Liver (tissue), 9 donors: Measurements from ENCODE around the gene GNG8. TPM values are rescaled to one million over a fixed set of nuclear protein-coding genes. Genes with fewer than 3 reads are reported as not detected.

ENCODE experiments used
- DNase-seq: peaks from one replicate; pipeline ENCODE4 v3.0.0-alpha.2; 2017; ENCODE audit warnings: low spot score
- H3K27ac ChIP-seq, 2 donors: one replicate each; pipeline ENCODE4 v1.7.0; 2013; ENCODE audit warnings: inconsistent platforms in 2 of 2, low read length in 2 of 2, control low read depth in 1 of 2, low read depth in 1 of 2, mild to moderate bottlenecking in 1 of 2
- H3K27me3 ChIP-seq, 4 donors: one replicate each; pipeline versions ENCODE4 v1.6.1 to v1.7.0; 2013; ENCODE audit warnings: low read length in 3 of 4, inconsistent platforms in 1 of 4, mild to moderate bottlenecking in 1 of 4, moderate library complexity in 1 of 4; ENCODE audit not compliant: control insufficient read depth in 4 of 4, insufficient read depth in 4 of 4
- H3K36me3 ChIP-seq, 4 donors: one replicate each; pipeline versions ENCODE4 v1.6.1 to v1.7.0; 2013; ENCODE audit warnings: low read length in 3 of 4, mild to moderate bottlenecking in 3 of 4, low read depth in 1 of 4, moderate library complexity in 1 of 4; ENCODE audit not compliant: control insufficient read depth in 4 of 4, insufficient read depth in 3 of 4
- H3K4me1 ChIP-seq, 4 donors: one replicate each; pipeline versions ENCODE4 v1.6.1 to v1.7.0; 2013; ENCODE audit warnings: low read length in 3 of 4, mild to moderate bottlenecking in 3 of 4, moderate library complexity in 1 of 4; ENCODE audit not compliant: control insufficient read depth in 4 of 4, insufficient read depth in 4 of 4
- H3K4me3 ChIP-seq, 3 donors: one replicate each; pipeline versions ENCODE4 v1.6.1 to v1.7.0; 2013; ENCODE audit warnings: low read length in 3 of 3, control low read depth in 1 of 3, low read depth in 1 of 3, mild to moderate bottlenecking in 1 of 3
- H3K9ac ChIP-seq, 2 donors: one replicate each; pipeline ENCODE4 v1.7.0; 2013; ENCODE audit warnings: low read length in 2 of 2, mild to moderate bottlenecking in 2 of 2, moderate library complexity in 2 of 2, control low read depth in 1 of 2, low read depth in 1 of 2
- H3K9me3 ChIP-seq, 4 donors: one replicate each; pipeline versions ENCODE4 v1.6.1 to v1.7.0; 2013; ENCODE audit warnings: low read length in 3 of 4; ENCODE audit not compliant: control insufficient read depth in 4 of 4
- ATF3 ChIP-seq: IDR thresholded peaks from 2 replicates; pipeline ENCODE4 v1.6.1; 2016; ENCODE audit warnings: antibody characterized with exemption
- CTCF ChIP-seq: fragments of 150-350 bp; IDR thresholded peaks from 2 replicates; pipeline ENCODE4 v1.5.1; 2017; ENCODE audit warnings: improper control_type of control experiment, low read depth, low read length; ENCODE audit not compliant: missing input control
- EGR1 ChIP-seq, 2 donors: IDR thresholded peaks; 2 replicates each; pipeline ENCODE4 v1.6.1; 2016 to 2018; ENCODE audit warnings: antibody characterized with exemption in 2 of 2, low read depth in 2 of 2
- FOXA2 ChIP-seq: IDR thresholded peaks from 2 replicates; pipeline ENCODE4 v1.6.1; 2016; ENCODE audit warnings: antibody characterized with exemption
- GABPA ChIP-seq, 2 donors: IDR thresholded peaks in 1 of 2; conservative IDR thresholded peaks in 1 of 2; 2 replicates each; pipeline ENCODE4 v1.6.1; 2016; ENCODE audit warnings: antibody characterized with exemption in 2 of 2, mild to moderate bottlenecking in 1 of 2, moderate library complexity in 1 of 2
- HNF4A ChIP-seq, 2 donors: conservative IDR thresholded peaks; 2 replicates each; pipeline ENCODE4 v1.6.1; 2016; ENCODE audit warnings: antibody characterized with exemption in 2 of 2, mild to moderate bottlenecking in 2 of 2
- HNF4G ChIP-seq: IDR thresholded peaks from 2 replicates; pipeline ENCODE4 v1.6.1; 2016; ENCODE audit warnings: antibody characterized with exemption
- JUND ChIP-seq, 2 donors: IDR thresholded peaks; 2 replicates each; pipeline ENCODE4 v1.6.1; 2016; ENCODE audit warnings: antibody characterized with exemption in 2 of 2
- NR2F2 ChIP-seq: IDR thresholded peaks from 2 replicates; pipeline ENCODE4 v1.6.1; 2016; ENCODE audit warnings: antibody characterized with exemption
- RAD21 ChIP-seq, 2 donors: IDR thresholded peaks; 2 replicates each; pipeline ENCODE4 v1.6.1; 2016; ENCODE audit warnings: antibody characterized with exemption in 2 of 2, mild to moderate bottlenecking in 2 of 2
- REST ChIP-seq: IDR thresholded peaks from 2 replicates; pipeline ENCODE4 v1.6.1; 2016; ENCODE audit warnings: antibody characterized with exemption, mild to moderate bottlenecking
- SP1 ChIP-seq: IDR thresholded peaks from 2 replicates; pipeline ENCODE4 v1.6.1; 2018; ENCODE audit warnings: antibody characterized with exemption, mild to moderate bottlenecking
- TAF1 ChIP-seq: conservative IDR thresholded peaks from 2 replicates; pipeline ENCODE4 v1.6.1; 2016; ENCODE audit warnings: antibody characterized with exemption, mild to moderate bottlenecking
- YY1 ChIP-seq: IDR thresholded peaks from 2 replicates; pipeline ENCODE4 v1.6.1; 2016; ENCODE audit warnings: antibody characterized with exemption, mild to moderate bottlenecking
- WGBS: extraction: QIAGEN DNeasy Blood & Tissue Kit; methylation state at CpG from one replicate; pipeline ENCODE4 v1.1.7; 2013; 5-methylcytosine and 5-hydroxymethylcytosine counted together
- polyA plus RNA-seq, 2 donors: library from polyadenylated mRNA; stranded (reverse) in 1 of 2; unstranded in 1 of 2; fragments of 200-250 nt in 1 of 2; fragments of >200 nt in 1 of 2; fragmentation: Nextera tagmentation in 1 of 2; extraction: Ambion mirVana in 1 of 2; gene quantifications; one replicate each; pipeline versions ENCODE4 v1.2.1 to v1.2.3, GENCODE V29; 2013 to 2015
- total RNA-seq, 2 donors: library from RNA; depleted of rRNA; stranded (reverse); fragments of >200 nt; gene quantifications; one replicate each; pipeline ENCODE4 v1.2.3, GENCODE V29; 2014
- donor health status: healthy.
- donor health status: healthy.
- donor health status: healthy.
- donor health status: healthy.
- donor health status: healthy.

The GNG8 gene
- total and polyA plus RNA-seq, 4 donors = not detected

GRCh38 chr19:46640656-46641055 lies 4.7 kb upstream of the GNG8 start:
- no peak overlapping the region for H3K4me3 ChIP-seq
- H3K9ac ChIP-seq = no peak overlapping the region
- H3K27ac ChIP-seq = no peak overlapping the region
- TF ChIP-seq HNF4A (conservative IDR thresholded peaks at IDR 0.05) (no peak), HNF4G (no peak), NR2F2 (no peak), YY1 (no peak), TAF1 (no peak)
- H3K27me3 ChIP-seq = peaks cover 0 to 9% (median 3%) of the 10 kb centered on the region in 4 donors
- H3K4me1 ChIP-seq = peaks cover 0 to 17% (median 14%) of the 10 kb centered on the region in 4 donors
- no peaks in the 10 kb centered on the region for H3K9me3 ChIP-seq
- 86% methylated on average over 2 of the region's 2 CpGs for WGBS
- DNase-seq = no peak
- no peaks in the 10 kb centered on the region for H3K36me3 ChIP-seq

GRCh38 chr19:46639358-46640182 lies 3.6 kb upstream of the GNG8 start:
- peak overlapping the region in 1 of 3 donors; percentile 4 for H3K4me3 ChIP-seq
- H3K9ac ChIP-seq = no peak overlapping the region
- TF ChIP-seq RAD21 (IDR thresholded peaks at IDR 0.05) (no peak), REST (no peak), HNF4G (no peak), SP1 (no peak), YY1 (no peak), GABPA (IDR thresholded peaks at IDR 0.05 in 1 of 2, conservative IDR thresholded peaks at IDR 0.05 in 1 of 2) (no peak), FOXA2 (no peak), JUND (IDR thresholded peaks at IDR 0.05) (no peak), NR2F2 (no peak), EGR1 (IDR thresholded peaks at IDR 0.05; ENCODE audit: low read depth in 2 of 2) (no peak), ATF3 (no peak), CTCF (no peak), HNF4A (conservative IDR thresholded peaks at IDR 0.05) (no peak), TAF1 (no peak)
- peaks cover 0 to 9% (median 3%) of the 10 kb centered on the region in 4 donors for H3K27me3 ChIP-seq
- no peak for DNase-seq
- 7% methylated on average over 49 of the region's 49 CpGs for WGBS
- peak overlapping the region; percentile 33 to 64 for H3K27ac ChIP-seq
- H3K9me3 ChIP-seq = no peaks in the 10 kb centered on the region
- peaks cover 0 to 17% (median 14%) of the 10 kb centered on the region in 4 donors for H3K4me1 ChIP-seq
- no peaks in the 10 kb centered on the region for H3K36me3 ChIP-seq
